K562 (cell line): ENCODE results near the gene DGLUCY. TPM values are rescaled to one million over a fixed set of nuclear protein-coding genes. Genes with fewer than 3 reads are reported as not detected.

ENCODE experiments used
- ATAC-seq: fragments of 200-7000 bp; cut with Tn5 transposase; 3 replicates; pipeline ENCODE4 v1.9.1; 2020; ENCODE audit warnings: moderate library complexity
- BruUV-seq: library from RNA; stranded (reverse); fragments of 400-500 nt; replicated peaks from 2 replicates; lab custom pipeline; 2021; lab: Mats Ljungman, UMichigan
- CTCF ChIA-PET: fragments of 300-600 bp; formaldehyde crosslinking; extraction: SDS; loops from one replicate; lab custom pipeline; 2021; ENCODE audit warnings: low intra/inter-chr PET ratio; lab: Yijun Ruan, JAX
- POLR2A ChIA-PET: fragments of 300-600, 350-650 bp; sonication (Branson Sonifier 250); formaldehyde crosslinking; extraction: SDS; loops from one replicate; lab custom pipeline; 2021; ENCODE audit warnings: antibody characterized with exemption, inconsistent platforms; lab: Yijun Ruan, JAX
- DNase-seq, 4 experiments: peaks; one replicate each; pipeline versions ENCODE4 v3.0.0 to v3.0.0-alpha.2; 2011 to 2018; ENCODE audit warnings: low spot score in 3 of 4, mixed read lengths in 3 of 4; ENCODE audit errors: extremely low read depth in 1 of 4
- FAIRE-seq: peaks from 2 replicates; lab custom pipeline; 2011; peaks lifted over from hg19 to GRCh38; lab: Jason Lieb, UNC
- H2AFZ ChIP-seq: 2 replicates; pipeline ENCODE4 v1.6.0; 2011; ENCODE audit warnings: low read depth, low read length, control low read depth, inconsistent platforms
- H3K27ac ChIP-seq: fragments of 200-600 bp; 3 replicates; pipeline ENCODE4 v1.8.0; 2011; ENCODE audit warnings: low read depth, mild to moderate bottlenecking, control low read depth, inconsistent platforms, low read length, moderate library complexity, mixed read lengths; ENCODE audit errors: extremely low read depth
- H3K27me3 ChIP-seq, 2 experiments: fragments of 300-600 bp in 1 of 2; 2 replicates in 1 of 2; 3 replicates in 1 of 2; pipeline versions ENCODE4 v1.6.0 to v1.8.0; 2011; ENCODE audit warnings: inconsistent platforms in 2 of 2, low read length in 2 of 2, mild to moderate bottlenecking in 1 of 2, mixed read lengths in 1 of 2, moderate library complexity in 1 of 2; ENCODE audit not compliant: control insufficient read depth in 2 of 2, insufficient read depth in 2 of 2
- H3K36me3 ChIP-seq: fragments of 300-600 bp; 3 replicates; pipeline ENCODE4 v1.8.0; 2011; ENCODE audit warnings: mild to moderate bottlenecking, low read length, inconsistent platforms; ENCODE audit not compliant: control insufficient read depth, insufficient read depth
- H3K4me1 ChIP-seq, 2 experiments: fragments of 200-600 bp in 1 of 2; replicated peaks in 1 of 2; 2 replicates in 1 of 2; 3 replicates in 1 of 2; pipeline versions ENCODE4 v1.5.1 to v1.8.0; 2011; ENCODE audit warnings: inconsistent platforms in 2 of 2, low read length in 2 of 2, mild to moderate bottlenecking in 1 of 2, mixed read lengths in 1 of 2, moderate library complexity in 1 of 2; ENCODE audit not compliant: control insufficient read depth in 2 of 2, insufficient read depth in 2 of 2
- H3K4me2 ChIP-seq: 2 replicates; pipeline ENCODE4 v1.6.1; 2011; ENCODE audit warnings: low read length, control low read depth, inconsistent platforms, mixed read lengths; ENCODE audit not compliant: insufficient read depth
- H3K4me3 ChIP-seq: fragments of 200-600 bp; sonication (generic), shearing (Covaris generic); 2 replicates; pipeline ENCODE4 v1.5.1; 2016; ENCODE audit warnings: control low read depth, inconsistent platforms
- H3K79me2 ChIP-seq: fragments of 200-600 bp; 3 replicates; pipeline ENCODE4 v1.8.0; 2011; ENCODE audit warnings: low read length, inconsistent platforms; ENCODE audit not compliant: control insufficient read depth, insufficient read depth
- H3K9ac ChIP-seq, 2 experiments: 2 replicates each; pipeline versions ENCODE4 v1.6.0 to v1.6.1; 2011; ENCODE audit warnings: low read depth in 2 of 2, low read length in 2 of 2, control low read depth in 1 of 2, inconsistent platforms in 1 of 2, mild to moderate bottlenecking in 1 of 2, mixed read lengths in 1 of 2; ENCODE audit not compliant: insufficient read depth in 1 of 2
- H3K9me1 ChIP-seq: one replicate; pipeline ENCODE4 v1.6.0; 2011; ENCODE audit warnings: inconsistent platforms, mild to moderate bottlenecking, low read length, moderate library complexity; ENCODE audit not compliant: control insufficient read depth, insufficient read depth
- H3K9me3 ChIP-seq: replicated peaks from 2 replicates; pipeline ENCODE4 v1.5.1; 2011; ENCODE audit warnings: low read depth, low read length, inconsistent platforms; ENCODE audit not compliant: control insufficient read depth, insufficient read depth
- H4K20me1 ChIP-seq: replicated peaks from 2 replicates; pipeline ENCODE4 v1.6.1; 2011; ENCODE audit warnings: low read length, inconsistent platforms, mixed read lengths; ENCODE audit not compliant: control insufficient read depth, insufficient read depth
- CHD1 ChIP-seq: fragments of 200-600 bp; sonication (generic); IDR thresholded peaks from one replicate; pipeline ENCODE4 v1.6.1; 2012; ENCODE audit warnings: mild to moderate bottlenecking, moderate library complexity, low read length, inconsistent platforms
- ESRRB ChIP-seq: fragments of 250-450 bp; sonication (Bioruptor Pico); IDR thresholded peaks from 2 replicates; pipeline ENCODE4 v1.5.0; 2020; ENCODE audit warnings: mild to moderate bottlenecking, moderate library complexity, borderline replicate concordance
- FOXA1 ChIP-seq: fragments of 450-650 bp; IDR thresholded peaks from 2 replicates; pipeline ENCODE4 v1.6.1; 2016; ENCODE audit warnings: mild to moderate bottlenecking, borderline replicate concordance
- ID3 ChIP-seq, 2 experiments: fragments of 250-450 bp in 1 of 2; fragments of 450-650 bp in 1 of 2; sonication (Bioruptor Pico) in 1 of 2; IDR thresholded peaks; 2 replicates each; pipeline versions ENCODE4 v1.6.1 to v1.8.0; 2016 to 2021; ENCODE audit warnings: mild to moderate bottlenecking in 2 of 2, moderate library complexity in 2 of 2, missing compliant biosample characterization in 1 of 2, missing genetic modification characterization in 1 of 2
- IRF1 ChIP-seq: sonication (generic); formaldehyde crosslinking; IDR thresholded peaks from 2 replicates; pipeline ENCODE4 v1.8.0; 2022; ENCODE audit warnings: missing genetic modification reagents, mild to moderate bottlenecking, borderline replicate concordance
- KAT7 ChIP-seq: sonication (generic); formaldehyde crosslinking; IDR thresholded peaks from 2 replicates; pipeline ENCODE4 v1.8.0; 2022; ENCODE audit warnings: missing genetic modification reagents, mild to moderate bottlenecking, borderline replicate concordance
- SOX6 ChIP-seq: fragments of 450-650 bp; IDR thresholded peaks from 2 replicates; pipeline ENCODE4 v1.6.1; 2014; ENCODE audit warnings: mild to moderate bottlenecking
- TAF9B ChIP-seq: fragments of 450-650 bp; IDR thresholded peaks from 2 replicates; pipeline ENCODE4 v1.6.1; 2018; ENCODE audit warnings: mild to moderate bottlenecking; ENCODE audit not compliant: partially characterized antibody
- ZFP36 ChIP-seq: fragments of 150-350 bp; IDR thresholded peaks from 2 replicates; pipeline ENCODE4 v1.6.1; 2018; ENCODE audit warnings: low read length, low read depth; ENCODE audit not compliant: partially characterized antibody
- ZNF212 ChIP-seq: fragments of 450-650 bp; formaldehyde crosslinking; IDR thresholded peaks from 2 replicates; pipeline ENCODE4 v1.4.0; 2020; ENCODE audit warnings: mild to moderate bottlenecking
- ZNF449 ChIP-seq: fragments of 250-450 bp; sonication (Bioruptor Pico); IDR thresholded peaks from 2 replicates; pipeline ENCODE4 v1.8.0; 2022; ENCODE audit warnings: moderate library complexity, mild to moderate bottlenecking, inconsistent platforms
- WGBS: fragments of 100-300 bp; shearing (Covaris generic); methylation state at CpG from one replicate; pipeline ENCODE4 v1.1.6; 2016; ENCODE audit warnings: low coverage, mixed read lengths; ENCODE audit not compliant: insufficient coverage; ENCODE audit errors: missing lambda C conversion rate; 5-methylcytosine and 5-hydroxymethylcytosine counted together
- in situ Hi-C: fragments of 300-500 bp; cut with MboI; formaldehyde crosslinking; loops from 4 replicates; pipeline ENCODE4 v1.15.0; 2018; ENCODE audit warnings: inconsistent platforms, mixed read lengths
- intact Hi-C: fragments of 100-400 bp; cut with micrococcal nuclease; formaldehyde crosslinking; loops from 2 replicates; pipeline ENCODE4 v1.14.2; 2022
- polyA plus RNA-seq, 8 experiments: library from polyadenylated mRNA; depleted of rRNA in 4 of 8; stranded (reverse) in 5 of 8; unstranded in 3 of 8; fragments of >200 nt; fragmentation: Nextera tagmentation in 2 of 8; fragmentation: Illumina TruSeq in 1 of 8; extraction: Ambion mirVana in 2 of 8; extraction: Trizol in 1 of 8; gene quantifications; 2 replicates each; pipeline versions ENCODE4 v1.2.1 to v1.2.3, GENCODE V29; 2011 to 2014; ENCODE audit warnings: inconsistent platforms in 1 of 8, missing spikeins in 1 of 8
- total RNA-seq, 7 experiments: library from RNA; depleted of rRNA in 6 of 7; stranded (reverse); fragments of >200 nt in 6 of 7; fragmentation: Illumina TruSeq in 2 of 7; extraction: Trizol in 2 of 7; gene quantifications; 2 replicates each; pipeline versions ENCODE4 v1.2.1 to v1.2.3, GENCODE V29; 2011 to 2021; ENCODE audit warnings: low replicate concordance in 1 of 7
- TF ChIP-seq, protein P1 (sequence below): fragments of 450-650 bp; IDR thresholded peaks from 2 replicates; pipeline ENCODE4 v1.6.1; 2017; ENCODE audit warnings: antibody characterized with exemption, mild to moderate bottlenecking

DGLUCY gene
- total and polyA plus RNA-seq, 9 of the 15 experiments (the other 6 are each of a cell fraction or from before 2014, with no cell fraction given): 9.9 to 28.4 (median 21.0) TPM

GRCh38 chr14:91250912-91251311 is 137.0 kb downstream of the DGLUCY start:
- intact Hi-C loops: no loop called here
- 79% methylated on average over 5 of the region's 5 CpGs for WGBS
- Histone ChIP-seq H4K20me1 (no peaks in the 10 kb centered on the region), H3K9ac (no peak overlapping the region), H3K27me3 (no peaks in the 10 kb centered on the region), H3K9me3 (no peaks in the 10 kb centered on the region), H3K4me1 (peaks cover 17 to 19% of the 10 kb centered on the region in 2 experiments), H3K27ac (no peak overlapping the region), H3K4me2 (no peak overlapping the region), H3K79me2 (no peaks in the 10 kb centered on the region; the same call in 1 of the 3 replicates), H2AFZ (no peak overlapping the region), H3K4me3 (no peak overlapping the region), H3K36me3 (no peaks in the 10 kb centered on the region), H3K9me1 (no peaks in the 10 kb centered on the region)
- FAIRE-seq (no peak), DNase-seq (no peak), ATAC-seq (no peak)
- in situ Hi-C loops: no loop called here
- TF ChIP-seq ZNF212 (CRISPR knock-in tag) (no peak), TAF9B (no peak), ZNF449 (CRISPR knock-in tag) (no peak), SOX6 (no peak), CHD1 (no peak), KAT7 (CRISPR knock-in tag) (no peak), IRF1 (CRISPR knock-in tag) (no peak), ID3 (CRISPR knock-in tag; IDR thresholded peaks at IDR 0.05) (no peak), ID3 (tag; IDR thresholded peaks at IDR 0.05) (no peak), ZFP36 (no peak), FOXA1 (no peak), ESRRB (CRISPR knock-in tag) (no peak)
- TF ChIP-seq, protein P1, sequence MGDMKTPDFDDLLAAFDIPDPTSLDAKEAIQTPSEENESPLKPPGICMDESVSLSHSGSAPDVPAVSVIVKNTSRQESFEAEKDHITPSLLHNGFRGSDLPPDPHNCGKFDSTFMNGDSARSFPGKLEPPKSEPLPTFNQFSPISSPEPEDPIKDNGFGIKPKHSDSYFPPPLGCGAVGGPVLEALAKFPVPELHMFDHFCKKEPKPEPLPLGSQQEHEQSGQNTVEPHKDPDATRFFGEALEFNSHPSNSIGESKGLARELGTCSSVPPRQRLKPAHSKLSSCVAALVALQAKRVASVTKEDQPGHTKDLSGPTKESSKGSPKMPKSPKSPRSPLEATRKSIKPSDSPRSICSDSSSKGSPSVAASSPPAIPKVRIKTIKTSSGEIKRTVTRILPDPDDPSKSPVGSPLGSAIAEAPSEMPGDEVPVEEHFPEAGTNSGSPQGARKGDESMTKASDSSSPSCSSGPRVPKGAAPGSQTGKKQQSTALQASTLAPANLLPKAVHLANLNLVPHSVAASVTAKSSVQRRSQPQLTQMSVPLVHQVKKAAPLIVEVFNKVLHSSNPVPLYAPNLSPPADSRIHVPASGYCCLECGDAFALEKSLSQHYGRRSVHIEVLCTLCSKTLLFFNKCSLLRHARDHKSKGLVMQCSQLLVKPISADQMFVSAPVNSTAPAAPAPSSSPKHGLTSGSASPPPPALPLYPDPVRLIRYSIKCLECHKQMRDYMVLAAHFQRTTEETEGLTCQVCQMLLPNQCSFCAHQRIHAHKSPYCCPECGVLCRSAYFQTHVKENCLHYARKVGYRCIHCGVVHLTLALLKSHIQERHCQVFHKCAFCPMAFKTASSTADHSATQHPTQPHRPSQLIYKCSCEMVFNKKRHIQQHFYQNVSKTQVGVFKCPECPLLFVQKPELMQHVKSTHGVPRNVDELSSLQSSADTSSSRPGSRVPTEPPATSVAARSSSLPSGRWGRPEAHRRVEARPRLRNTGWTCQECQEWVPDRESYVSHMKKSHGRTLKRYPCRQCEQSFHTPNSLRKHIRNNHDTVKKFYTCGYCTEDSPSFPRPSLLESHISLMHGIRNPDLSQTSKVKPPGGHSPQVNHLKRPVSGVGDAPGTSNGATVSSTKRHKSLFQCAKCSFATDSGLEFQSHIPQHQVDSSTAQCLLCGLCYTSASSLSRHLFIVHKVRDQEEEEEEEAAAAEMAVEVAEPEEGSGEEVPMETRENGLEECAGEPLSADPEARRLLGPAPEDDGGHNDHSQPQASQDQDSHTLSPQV: no peak
- BruUV-seq: no TSS peak
- ChIA-PET POLR2A (interaction anchor here (0.6 kb wide), 1 partner anchor 9 kb away, joined by 3 read pairs; no protein-coding TSS in a partner anchor), CTCF (no interaction called here)
